ENCODE measurements around the gene CCDC71L. TPM values are rescaled to one million over a fixed set of nuclear protein-coding genes. Genes with fewer than 3 reads are reported as not detected.
A peak's percentile ranks its signal among the peaks of the same experiment; 100 is the strongest.

CCDC71L gene
- total RNA-seq, 1 donor from 2014 or later, result 38.9 TPM

- no peaks in the 10 kb centered on the region for H3K36me3 Mint-ChIP-seq (ENCODE audit: unreplicated experiment)
- DNase-seq, result no peak
- H3K27ac Mint-ChIP-seq (ENCODE audit: unreplicated experiment), result no peak overlapping the region
- no peaks in the 10 kb centered on the region for H3K9me3 Mint-ChIP-seq (ENCODE audit: unreplicated experiment)
- no peak overlapping the region for H3K4me3 Mint-ChIP-seq (ENCODE audit: unreplicated experiment)
- peaks cover 2% of the 10 kb centered on the region for H3K27me3 Mint-ChIP-seq (ENCODE audit: unreplicated experiment)
- TF ChIP-seq CTCF (IDR thresholded peaks at IDR 0.05; ENCODE audit: partially characterized antibody, unreplicated experiment), result no peak
- H3K4me1 Mint-ChIP-seq (ENCODE audit: low read depth, unreplicated experiment), result peaks cover 3% of the 10 kb centered on the region
Measured at GRCh38 chr7:106653488-106653887, 7.5 kb downstream of the CCDC71L start.

GRCh38 chr7:106652909-106653308 lies 8.0 kb downstream of the CCDC71L start:
- no peaks in the 10 kb centered on the region for H3K36me3 Mint-ChIP-seq (ENCODE audit: unreplicated experiment)
- TF ChIP-seq CTCF (IDR thresholded peaks at IDR 0.05; ENCODE audit: partially characterized antibody, unreplicated experiment), result no peak
- peaks cover 3% of the 10 kb centered on the region for H3K4me1 Mint-ChIP-seq (ENCODE audit: low read depth, unreplicated experiment)
- no peak overlapping the region for H3K4me3 Mint-ChIP-seq (ENCODE audit: unreplicated experiment)
- no peak for DNase-seq
- H3K27ac Mint-ChIP-seq (ENCODE audit: unreplicated experiment), result no peak overlapping the region
- no peaks in the 10 kb centered on the region for H3K9me3 Mint-ChIP-seq (ENCODE audit: unreplicated experiment)
- H3K27me3 Mint-ChIP-seq (ENCODE audit: unreplicated experiment), result peaks cover 2% of the 10 kb centered on the region

- H3K4me1 Mint-ChIP-seq (ENCODE audit: low read depth, unreplicated experiment), result peaks cover 2% of the 10 kb centered on the region
- no peak for TF ChIP-seq CTCF (IDR thresholded peaks at IDR 0.05; ENCODE audit: partially characterized antibody, unreplicated experiment)
- no peak overlapping the region for H3K27ac Mint-ChIP-seq (ENCODE audit: unreplicated experiment)
- DNase-seq, result no peak
- H3K36me3 Mint-ChIP-seq (ENCODE audit: unreplicated experiment), result no peaks in the 10 kb centered on the region
- no peak overlapping the region for H3K4me3 Mint-ChIP-seq (ENCODE audit: unreplicated experiment)
- H3K9me3 Mint-ChIP-seq (ENCODE audit: unreplicated experiment), result no peaks in the 10 kb centered on the region
- H3K27me3 Mint-ChIP-seq (ENCODE audit: unreplicated experiment), result peaks cover 2% of the 10 kb centered on the region
Measured at GRCh38 chr7:106652092-106652491, 8.9 kb downstream of the CCDC71L start.

- Mint-ChIP-seq H3K27me3 (ENCODE audit: unreplicated experiment) (peaks cover 2% of the 10 kb centered on the region), H3K9me3 (ENCODE audit: unreplicated experiment) (peaks cover 2% of the 10 kb centered on the region), H3K27ac (ENCODE audit: unreplicated experiment) (no peak overlapping the region), H3K36me3 (ENCODE audit: unreplicated experiment) (no peaks in the 10 kb centered on the region), H3K4me1 (ENCODE audit: low read depth, unreplicated experiment) (peaks cover 13% of the 10 kb centered on the region), H3K4me3 (ENCODE audit: unreplicated experiment) (no peak overlapping the region)
- no peak for TF ChIP-seq CTCF (IDR thresholded peaks at IDR 0.05; ENCODE audit: partially characterized antibody, unreplicated experiment)
- DNase-seq, result no peak
Measured at GRCh38 chr7:106646256-106646655, 14.7 kb downstream of the CCDC71L start.

- TF ChIP-seq CTCF (IDR thresholded peaks at IDR 0.05; ENCODE audit: partially characterized antibody, unreplicated experiment), result no peak
- Mint-ChIP-seq H3K36me3 (ENCODE audit: unreplicated experiment) (no peaks in the 10 kb centered on the region), H3K27ac (ENCODE audit: unreplicated experiment) (peak overlapping the region; percentile 53), H3K9me3 (ENCODE audit: unreplicated experiment) (peaks cover 2% of the 10 kb centered on the region), H3K27me3 (ENCODE audit: unreplicated experiment) (peaks cover 2% of the 10 kb centered on the region), H3K4me1 (ENCODE audit: low read depth, unreplicated experiment) (peaks cover 13% of the 10 kb centered on the region), H3K4me3 (ENCODE audit: unreplicated experiment) (no peak overlapping the region)
- DNase-seq, result no peak
Measured at GRCh38 chr7:106644999-106645398, 16.0 kb downstream of the CCDC71L start.

All from glutamatergic neuron (in vitro differentiated cells).